C4-2B (cell line): ENCODE data around the gene PTPRR.

Experiments
- CTCF ChIP-seq: fragments of 450-650 bp; conservative IDR thresholded peaks from 2 replicates; pipeline ENCODE4 v1.5.1; 2017; ENCODE audit warnings: mild to moderate bottlenecking
- ZFX ChIP-seq: fragments of 450-650 bp; IDR thresholded peaks from 2 replicates; pipeline ENCODE4 v1.6.1; 2017

GRCh38 chr12:70590549-70591226 lies 329.9 kb downstream of the PTPRR start:
- no peak for TF ChIP-seq CTCF
- no peak for TF ChIP-seq ZFX
